Measurements from ENCODE around the gene RPUSD1.
"Not testable (repeated sequence)": the region's sequence is repeated elsewhere in the genome, so short reads cannot be mapped to it uniquely, and the experiment has no call there.

RPUSD1 gene

DNA sequence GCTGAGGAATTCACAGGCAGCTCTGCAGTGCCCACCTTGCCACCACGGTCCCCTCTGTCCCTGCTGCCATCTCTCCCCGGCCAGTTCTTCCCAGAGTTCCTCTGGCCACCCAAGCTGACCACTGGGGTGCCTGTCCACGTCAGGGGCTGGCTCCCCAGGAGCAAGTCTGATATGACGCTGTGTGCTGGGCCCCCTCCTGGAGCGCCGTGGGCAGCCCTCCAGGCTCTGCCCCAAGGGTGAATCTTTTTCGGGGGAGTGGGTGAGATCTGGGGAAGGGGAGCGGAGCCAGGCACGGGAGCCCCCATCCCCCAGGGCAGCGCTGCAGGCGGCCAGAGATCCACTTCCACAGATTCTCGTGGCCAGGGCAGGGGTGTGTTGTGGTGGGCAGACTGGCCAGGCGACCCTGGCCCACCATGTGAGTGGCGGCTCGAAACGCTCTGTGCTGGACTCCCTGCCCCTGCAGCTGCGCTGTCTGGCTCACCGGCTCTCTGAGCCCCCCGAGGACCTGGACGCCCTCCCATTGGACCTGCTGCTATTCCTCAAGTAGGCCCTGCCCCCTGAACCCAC is 23.9 kb downstream of the RPUSD1 start:
- no peak for DNase-seq

DNA sequence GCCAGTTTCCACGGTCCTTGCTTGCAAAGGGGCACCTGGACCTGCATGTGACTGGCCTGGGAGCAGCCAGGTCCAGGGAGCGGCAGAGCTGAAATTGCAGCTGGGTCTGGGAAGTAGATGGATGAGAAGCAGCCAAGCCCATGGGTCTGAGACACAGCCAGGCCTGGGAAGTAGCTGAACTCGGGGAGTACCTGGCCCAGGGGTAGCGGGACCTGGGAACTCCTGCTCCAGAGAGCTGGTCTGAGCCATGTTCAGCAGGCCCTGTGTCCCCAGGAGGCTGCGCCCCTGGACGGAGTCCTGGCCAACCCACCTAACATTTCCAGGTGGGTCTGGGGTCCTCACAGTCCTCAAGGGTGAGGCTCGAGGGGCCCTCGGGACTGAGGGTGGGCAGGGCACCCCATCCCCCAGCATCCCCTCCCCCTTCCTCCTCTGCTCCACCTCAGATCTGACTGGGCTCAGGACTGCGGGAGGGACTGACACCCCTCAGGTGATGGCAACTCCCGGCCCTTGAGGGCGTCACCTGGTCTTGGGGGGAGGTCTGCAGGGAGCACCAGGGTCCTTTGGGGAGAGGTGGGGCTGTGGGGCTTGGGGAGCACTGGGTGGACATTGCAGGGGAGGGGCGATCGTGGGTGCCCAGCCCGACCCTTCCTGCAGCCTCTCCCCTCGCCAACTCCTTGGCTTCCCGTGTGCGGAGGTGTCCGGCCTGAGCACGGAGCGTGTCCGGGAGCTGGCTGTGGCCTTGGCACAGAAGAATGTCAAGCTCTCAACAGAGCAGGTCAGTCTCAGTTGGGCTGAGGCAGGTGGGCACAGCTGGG is 24.6 kb downstream of the RPUSD1 start:
- no peak for DNase-seq

DNA sequence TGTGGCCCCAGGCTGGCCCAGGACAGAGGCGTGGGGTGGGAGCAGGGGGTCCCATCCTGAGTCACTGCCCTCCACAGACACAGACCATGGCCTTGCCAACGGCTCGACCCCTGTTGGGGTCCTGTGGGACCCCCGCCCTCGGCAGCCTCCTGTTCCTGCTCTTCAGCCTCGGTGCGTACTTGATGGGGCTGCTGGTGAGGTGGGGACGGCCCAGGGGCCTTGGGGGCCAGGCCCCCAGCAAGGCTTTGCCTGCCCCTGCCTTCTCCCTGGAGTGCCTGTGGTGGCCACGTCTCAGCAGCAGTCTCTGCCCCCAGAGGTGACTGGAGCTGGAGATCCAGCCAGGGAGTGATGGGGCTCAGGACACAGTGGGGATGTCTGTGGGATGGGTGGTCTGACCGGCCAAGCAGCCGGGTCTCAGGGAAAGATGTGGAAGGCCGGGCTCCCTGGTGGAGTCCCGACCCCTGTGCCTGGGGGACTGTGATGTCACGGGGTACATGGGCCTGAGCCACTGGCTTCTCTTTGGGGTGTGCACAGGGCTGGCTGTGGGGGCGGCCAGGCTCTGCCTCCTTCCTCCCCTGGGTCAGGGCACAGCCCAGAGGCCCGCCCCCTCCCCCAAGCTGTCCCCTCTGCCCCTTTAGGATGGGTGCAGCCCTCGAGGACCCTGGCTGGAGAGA is 25.4 kb downstream of the RPUSD1 start:
- DNase-seq, result no peak

DNA sequence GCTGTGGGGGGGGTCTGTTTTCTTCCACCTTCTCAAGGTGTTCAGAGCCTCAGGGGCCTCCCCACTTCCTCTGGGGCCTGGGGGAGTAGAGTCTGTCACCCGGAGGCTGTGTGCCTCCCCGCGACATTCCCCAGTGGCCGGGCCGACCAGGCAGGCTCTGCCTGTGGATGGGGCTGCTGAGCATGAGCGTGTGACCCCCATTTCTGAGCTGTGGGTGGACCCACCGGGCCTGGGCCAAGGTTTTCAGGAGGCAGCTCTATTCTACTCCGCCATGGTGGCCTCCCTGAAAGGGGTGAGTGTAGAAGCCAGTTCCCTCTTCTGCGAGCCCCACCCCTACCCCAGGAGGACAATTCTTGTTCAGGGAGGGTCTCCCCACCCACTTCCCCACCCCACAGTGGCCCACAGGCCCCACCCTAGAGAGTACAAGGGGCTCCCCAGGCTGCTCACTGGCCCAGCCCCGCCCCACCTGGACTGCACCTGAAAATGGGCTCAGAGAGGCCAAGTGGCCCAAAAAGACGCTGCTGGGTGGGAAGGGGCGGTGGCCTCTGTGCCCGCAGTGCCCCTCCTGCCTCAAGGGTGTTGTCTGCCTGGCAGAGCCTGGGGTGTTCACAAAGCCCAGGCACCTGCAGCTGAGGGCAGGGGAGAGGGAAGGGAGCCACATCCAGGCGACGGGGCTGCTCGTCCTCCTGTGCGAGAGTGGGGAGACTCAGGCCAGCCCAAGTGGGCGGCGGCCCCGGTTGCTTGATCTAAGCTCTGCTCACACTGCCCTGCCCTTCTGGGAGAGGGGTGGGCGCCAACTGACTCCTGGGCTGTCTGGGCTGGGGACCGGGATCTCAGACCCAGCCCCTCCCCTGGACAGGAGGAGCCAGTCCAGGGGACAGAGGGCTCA is 26.3 kb downstream of the RPUSD1 start:
- no peak for DNase-seq

DNA sequence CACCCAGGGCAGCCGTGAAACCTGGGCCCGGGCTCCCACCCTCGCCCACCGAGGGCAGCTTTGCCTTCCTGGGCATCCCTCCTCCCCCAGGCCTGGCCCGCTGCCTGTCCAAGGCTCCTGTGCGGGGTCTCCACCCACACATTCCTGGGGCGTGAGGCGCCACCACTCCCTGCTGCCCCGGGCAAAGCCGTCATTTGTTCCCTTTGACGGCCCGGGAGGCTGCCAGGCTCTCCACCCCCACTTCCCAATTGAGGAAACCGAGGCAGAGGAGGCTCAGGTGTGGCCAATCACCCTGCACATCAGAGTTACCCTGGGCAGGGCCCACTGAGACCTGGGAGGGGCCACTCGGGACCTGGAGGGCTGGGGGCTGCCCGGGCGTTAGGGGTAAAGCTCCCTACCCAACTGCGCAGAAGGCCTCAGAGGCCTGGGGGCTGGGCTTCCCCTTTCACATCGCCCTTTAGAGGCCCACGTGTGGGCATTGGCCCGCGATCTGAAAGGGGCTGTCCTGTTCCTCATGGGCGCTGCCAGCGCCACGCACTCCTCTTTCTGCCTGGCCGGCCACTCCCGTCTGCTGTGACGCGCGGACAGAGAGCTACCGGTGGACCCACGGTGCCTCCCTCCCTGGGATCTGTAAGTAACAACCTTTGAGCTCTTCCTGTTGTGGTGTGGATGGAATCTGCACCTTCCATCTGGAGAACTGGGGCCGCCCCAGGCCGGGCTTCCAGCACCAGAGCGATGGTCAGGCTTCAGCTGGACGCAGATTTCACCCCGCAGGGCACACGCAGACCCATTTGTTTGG is 27.4 kb downstream of the RPUSD1 start, which contains the start of gene MSLN:
Gene MSLN, plus strand, starts transcription at position 190 of the 799 bp plus-strand sequence. CDS start 1,947 bp downstream, outside the sequence.
- no peak for DNase-seq

DNA sequence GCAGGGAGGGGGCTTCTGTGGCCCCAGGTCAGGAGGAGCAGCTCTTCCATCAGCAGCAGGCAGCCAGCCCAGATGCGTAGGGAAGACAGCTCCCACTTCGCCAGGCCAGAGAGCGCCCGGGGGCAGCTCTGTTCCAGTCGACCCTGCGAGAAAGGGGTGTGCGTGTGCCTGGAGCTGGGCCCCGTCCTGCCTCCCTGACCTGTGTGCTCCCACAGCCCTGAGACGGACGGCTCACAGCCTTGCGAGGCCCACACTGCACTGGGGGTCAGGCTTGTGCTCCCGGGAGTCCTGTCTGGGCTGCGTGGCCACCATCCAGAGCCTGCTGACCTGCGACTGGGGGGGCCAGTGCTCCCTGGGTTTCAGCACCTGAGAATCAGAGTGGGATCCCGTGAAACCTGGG is 28.1 kb downstream of the RPUSD1 start:
- no peak for DNase-seq

DNA sequence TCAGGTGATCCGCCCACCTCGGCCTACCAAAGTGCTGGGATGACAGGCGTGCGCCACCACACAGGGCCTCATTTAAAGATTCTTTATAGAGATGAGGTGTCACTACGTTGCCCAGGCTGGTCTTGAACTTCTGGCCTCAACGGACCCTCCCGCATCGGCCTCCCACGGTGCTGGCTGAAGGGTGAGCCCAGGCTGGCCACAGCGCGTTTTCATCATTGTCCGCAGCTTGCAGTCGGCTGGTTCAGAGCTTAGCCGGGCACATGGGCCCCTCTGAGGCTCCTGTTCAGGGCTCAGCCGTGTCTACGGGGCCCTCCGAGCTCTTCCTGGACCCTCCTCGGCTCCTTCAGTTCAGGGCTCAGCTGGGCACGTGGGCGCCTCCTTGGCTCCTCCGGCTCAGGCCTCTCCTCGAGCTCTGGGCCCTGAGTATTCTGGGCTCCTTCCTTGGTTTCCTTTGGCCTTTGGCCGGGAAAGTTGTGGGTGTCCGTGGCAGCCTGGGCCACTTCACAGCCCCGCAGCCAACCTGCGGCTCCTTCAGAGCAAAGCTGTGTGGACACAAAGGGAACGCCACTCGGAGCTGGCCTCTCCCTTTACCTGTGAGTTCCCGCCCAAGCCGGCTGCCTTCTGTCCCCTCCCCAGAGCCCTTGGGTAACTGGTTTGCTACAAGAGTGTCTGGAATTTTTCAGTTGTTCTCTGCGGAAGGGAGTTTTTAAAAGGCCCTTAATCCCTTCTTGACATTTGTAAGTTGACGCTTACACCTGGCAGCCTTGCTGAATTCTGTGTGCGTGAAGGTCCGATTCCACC is 28.9 kb downstream of the RPUSD1 start:
- no peak for DNase-seq

DNA sequence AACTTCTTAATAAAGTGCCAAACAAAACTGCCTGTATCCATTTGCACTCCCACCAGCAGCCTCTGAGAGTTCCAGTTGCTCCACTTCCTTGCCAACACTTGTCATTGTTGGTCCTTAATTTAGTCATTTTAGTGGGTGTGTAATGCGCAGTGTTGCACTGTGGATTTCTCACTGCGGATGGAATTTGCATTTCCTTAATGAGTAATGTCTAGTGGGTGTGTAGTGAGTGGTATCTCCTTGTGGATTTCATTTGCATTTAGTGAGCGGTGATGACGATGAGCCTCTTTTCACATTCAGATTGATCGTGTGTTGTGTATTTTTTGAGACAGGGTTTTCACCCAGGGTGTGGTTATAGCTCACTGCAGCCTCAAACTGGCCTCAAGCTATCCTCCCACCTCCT is 31.8 kb downstream of the RPUSD1 start:
- no peak for DNase-seq

DNA sequence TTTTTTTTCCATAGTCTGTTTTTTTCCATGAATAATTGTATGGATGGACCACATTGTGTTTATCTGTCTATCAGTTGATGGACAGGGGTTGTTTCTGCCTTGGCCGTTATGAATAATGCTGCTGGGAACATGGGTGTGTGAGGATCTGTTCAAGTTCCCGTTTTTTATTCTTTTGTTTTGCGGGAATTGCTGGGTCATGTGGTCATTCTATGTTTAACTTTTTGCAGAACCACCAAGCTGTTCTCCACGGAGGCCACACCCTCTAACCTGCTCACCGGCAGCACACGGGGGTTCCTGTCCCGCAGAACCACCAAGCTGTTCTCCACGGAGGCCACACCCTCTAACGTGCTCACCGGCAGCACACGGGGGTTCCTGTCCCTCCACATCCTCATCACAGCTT is 33.5 kb downstream of the RPUSD1 start:
- no peak for DNase-seq

DNA sequence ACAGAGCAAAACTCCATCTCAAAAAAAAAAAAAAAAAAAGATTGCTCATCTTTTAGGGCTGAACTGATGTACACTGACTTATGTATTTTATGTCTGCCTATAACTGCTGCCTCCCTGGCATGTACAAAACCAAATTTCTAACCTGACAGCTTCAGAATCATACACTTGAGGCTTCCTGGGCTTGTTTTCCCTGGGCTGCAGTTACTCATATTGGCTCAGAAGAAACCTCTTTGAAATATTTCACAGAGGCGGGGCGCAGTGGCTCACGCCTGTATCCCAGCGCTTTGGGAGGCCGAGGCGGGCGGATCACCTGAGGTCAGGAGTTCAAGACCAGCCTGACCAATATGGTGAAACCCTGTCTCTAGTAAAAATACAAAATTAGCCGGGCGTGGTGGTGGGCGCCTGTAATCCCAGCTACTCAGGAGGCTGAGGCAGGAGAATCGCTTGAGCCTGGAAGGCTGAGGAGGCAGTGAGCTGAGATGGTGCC is 34.0 kb downstream of the RPUSD1 start:
- DNase-seq, result not testable (repeated sequence)

DNA sequence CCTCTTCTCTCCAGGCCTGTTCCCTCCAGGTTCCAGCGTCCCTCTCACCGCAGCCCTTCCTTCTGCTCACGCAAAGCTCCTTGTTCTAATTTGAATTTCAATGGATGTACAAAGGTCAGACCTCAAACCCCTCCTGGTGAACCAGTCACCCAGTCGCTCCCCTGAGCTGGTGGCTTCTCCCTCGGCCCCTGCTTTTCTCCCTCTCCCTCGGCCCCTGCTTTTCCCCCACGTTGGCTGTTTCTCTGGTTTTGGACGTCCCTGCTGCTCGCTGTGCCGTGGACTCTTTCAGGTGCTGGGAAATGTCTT is 36.2 kb downstream of the RPUSD1 start:
- peak; percentile 45 for DNase-seq

DNA sequence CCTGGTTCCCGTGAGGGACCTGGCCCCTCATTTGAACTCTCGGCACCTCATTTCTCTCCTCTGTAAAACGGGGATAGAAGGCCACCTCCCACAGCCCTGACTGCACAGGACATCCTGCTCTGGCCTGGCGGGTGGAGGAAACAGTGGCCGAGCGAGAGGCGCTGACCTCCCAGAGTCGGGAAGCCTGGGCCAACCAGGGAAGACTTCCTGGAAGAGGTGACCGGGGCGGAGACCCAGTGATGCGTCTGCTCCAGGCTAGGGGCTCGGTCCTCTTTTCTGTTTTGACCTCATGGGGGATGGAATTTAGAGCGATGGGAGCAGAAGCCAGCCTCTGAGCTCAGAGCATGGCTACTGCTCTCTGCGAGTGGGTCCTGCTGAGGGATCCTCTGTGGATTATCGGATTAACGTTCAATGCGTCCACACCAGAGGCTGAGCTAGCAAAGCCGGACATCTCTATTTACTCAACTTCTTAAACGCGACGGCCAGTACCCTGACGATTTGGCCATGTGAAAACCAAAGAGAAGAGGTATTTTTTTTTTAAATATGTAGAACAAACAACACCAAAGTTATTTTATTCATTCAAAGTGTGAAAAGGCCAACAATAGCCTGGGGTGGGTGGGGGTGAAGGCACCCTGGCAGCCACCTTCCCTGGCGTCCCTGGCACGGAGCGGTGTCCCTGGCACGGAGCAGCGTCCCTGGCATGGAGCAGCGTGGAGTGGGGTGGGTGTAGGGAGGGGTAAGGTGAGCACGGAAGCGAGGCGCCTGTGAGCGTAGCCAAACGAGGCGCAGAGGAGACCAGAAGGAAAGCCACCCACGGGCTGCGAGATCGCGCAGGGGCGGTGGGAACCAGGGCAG is 36.8 kb downstream of the RPUSD1 start:
- peak; percentile 45 for DNase-seq

DNA sequence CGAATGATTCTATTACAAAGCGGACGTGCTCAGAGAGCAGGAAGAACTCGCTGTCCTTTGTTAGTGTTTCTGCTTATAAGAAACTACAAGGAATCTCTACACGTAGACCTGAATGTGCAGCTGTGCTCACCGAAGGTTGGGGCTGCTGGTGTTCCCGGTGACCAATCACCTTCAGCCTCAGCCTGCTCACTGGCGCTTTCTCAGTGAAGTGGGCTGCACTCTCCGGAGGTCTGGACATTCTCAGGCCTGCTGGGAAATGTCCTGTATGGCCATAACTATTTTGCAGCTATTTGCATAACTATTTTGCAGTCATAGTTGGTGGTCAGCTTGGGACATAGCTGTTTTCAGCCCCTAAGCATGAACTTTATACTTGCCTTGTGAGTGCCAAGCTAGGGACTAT is 37.7 kb downstream of the RPUSD1 start:
- no peak for DNase-seq

DNA sequence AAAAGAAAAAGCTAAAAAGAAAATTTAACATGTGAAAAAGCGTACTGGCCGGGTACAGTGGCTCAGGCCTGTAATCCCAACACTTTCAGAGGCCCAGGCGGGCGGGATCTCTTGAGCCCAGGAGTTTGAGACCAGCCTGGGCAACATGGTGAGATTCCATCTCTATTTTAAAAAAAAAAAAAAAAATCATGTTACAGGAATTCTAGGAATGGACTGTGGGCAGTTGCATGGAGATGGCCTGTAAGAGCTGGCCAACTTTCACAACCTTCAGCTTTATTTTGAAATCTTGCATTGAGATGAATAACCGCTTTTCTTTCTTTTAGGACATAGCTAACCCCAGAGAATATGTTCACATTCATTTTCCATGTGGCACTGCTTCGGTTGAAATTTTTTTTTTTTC is 39.2 kb downstream of the RPUSD1 start:
- DNase-seq, result no peak

DNA sequence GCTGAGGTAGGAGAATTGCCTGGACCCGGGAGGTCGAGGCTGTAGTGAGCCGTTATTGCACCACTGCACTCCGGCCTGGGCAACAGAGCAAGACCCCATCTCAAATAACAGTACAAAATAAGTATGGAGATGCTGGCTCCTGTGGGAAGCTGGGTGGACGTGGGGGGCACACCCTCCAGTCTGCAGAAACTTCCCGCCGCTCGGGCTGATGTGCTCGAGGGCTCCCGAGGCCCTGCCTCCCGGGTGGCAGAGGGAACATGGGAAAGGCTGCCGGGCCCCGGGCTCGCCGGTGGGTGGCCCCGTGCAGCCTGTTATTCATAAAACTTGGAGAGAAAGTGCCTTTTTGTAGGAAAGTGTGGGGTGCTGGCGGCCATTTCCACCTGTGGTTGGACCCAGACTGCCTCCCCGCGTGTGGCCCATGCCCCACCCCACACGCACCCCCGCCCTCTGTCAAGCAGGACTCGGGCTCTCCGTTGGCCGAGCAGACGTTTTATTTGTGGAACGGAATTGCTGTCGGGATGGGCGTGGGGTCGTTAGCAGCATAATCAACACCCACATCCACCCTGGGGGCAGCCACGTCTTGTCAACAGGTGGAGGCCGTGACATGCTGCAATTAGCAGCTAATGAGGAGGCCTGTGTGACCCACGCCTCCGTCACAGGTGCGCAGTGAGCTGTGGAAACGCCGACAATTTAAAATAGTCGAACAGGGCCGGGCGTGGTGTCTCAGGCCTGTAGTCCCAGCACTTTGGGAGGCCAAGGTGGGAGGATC is 40.0 kb downstream of the RPUSD1 start:
- no peak for DNase-seq

DNA sequence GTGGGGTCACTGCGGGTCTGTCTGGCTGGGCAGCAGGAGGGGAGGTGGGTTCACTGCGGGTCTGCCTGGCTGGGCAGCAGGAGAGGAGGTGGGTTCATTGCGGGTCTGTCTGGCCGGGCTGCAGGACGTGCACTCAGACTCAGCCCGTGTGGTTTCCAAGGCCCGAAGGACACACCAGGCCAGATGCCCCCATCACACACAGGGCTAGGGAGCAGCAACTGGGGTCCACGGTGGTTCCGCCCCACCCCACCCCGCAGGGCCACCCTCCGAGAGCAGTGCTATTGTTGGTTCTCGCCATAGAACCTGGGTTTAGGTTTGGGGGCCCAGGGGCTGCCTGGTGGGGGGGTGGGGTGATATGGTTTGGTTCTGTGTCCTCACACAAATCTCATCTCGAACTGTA is 41.5 kb downstream of the RPUSD1 start:
- DNase-seq, result no peak

DNA sequence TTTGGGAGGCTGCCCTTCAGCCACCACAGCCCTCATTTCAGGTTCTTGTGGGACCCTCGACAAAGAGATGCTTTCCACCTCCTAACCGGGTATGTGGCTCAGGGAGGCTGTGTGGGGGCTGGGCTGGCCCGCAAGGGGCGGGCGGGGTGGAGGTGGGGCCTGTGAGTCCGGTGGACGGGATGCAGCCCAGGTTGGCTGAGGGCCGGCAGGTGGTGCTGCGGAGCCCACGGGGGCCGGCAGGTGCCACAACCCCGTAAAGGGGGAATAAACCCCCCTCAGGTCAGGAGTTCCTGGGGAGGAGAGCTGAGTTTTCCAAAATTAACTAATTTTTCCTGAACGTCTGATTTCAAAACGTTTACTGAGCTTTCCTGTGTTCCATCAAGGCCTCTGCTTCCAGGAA is 42.4 kb downstream of the RPUSD1 start:
- DNase-seq, result no peak

DNA sequence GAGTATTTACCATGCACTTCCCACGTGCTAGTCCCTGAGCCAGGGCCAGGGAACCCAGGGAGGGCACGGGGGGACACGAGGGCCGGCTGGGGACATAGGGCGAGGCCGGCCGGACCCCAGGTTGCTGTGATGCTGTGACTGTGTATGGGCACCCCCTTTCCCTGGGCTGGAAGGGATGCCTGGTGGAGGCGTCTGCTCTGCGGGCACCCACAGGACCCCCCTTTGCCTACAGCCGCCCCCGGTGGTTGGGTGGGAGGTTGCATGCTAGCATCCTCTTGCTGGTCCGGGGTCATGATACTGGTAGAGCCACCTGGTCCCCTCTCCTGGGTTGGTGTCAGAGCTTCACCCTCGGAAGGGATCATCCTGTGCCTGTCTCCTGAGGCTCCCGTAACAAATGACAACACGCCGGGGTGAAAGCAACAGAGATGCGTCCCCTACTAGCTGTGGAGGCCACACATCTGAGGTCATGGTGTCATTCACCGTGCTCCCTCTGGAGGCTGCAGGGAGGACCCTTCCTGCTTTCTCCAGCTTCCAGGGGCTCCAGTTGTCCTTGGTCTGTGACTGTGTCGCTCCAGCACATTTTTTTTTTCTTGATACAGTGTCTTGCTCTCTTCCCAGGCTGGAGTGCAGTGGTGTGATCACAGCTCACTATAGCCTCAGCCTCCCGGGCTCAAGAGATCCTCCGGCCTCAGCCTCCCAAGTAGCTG is 44.2 kb downstream of the RPUSD1 start:
- DNase-seq, result no peak

DNA sequence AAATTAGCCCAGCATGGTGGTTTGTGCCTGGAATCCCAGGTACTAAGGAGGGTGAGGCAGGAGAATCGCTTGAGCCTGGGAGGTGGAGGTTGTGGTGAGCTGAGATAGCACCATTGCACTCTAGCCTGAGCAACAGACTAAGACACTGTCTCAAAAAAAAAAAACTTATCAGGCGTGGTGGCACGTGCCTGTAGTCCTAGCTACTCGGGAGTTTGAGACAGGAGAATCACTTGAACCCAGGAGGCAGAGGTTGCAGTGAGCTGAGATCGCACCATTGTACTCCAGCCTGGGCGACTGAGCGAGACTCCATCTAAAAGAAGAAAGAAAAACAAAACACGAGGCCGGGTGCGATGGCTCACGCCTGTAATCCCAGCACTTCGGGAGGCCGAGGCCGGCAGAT is 45.3 kb downstream of the RPUSD1 start:
- DNase-seq, result not testable (repeated sequence)
